HG03460 (cell line): ENCODE data around the gene KCNH6.

Source experiments
- ATAC-seq: cut with Tn5 transposase; IDR thresholded peaks from one replicate; pipeline ENCODE4 v1.9.1; 2021; ENCODE audit not compliant: unreplicated experiment

KCNH6 gene

DNA sequence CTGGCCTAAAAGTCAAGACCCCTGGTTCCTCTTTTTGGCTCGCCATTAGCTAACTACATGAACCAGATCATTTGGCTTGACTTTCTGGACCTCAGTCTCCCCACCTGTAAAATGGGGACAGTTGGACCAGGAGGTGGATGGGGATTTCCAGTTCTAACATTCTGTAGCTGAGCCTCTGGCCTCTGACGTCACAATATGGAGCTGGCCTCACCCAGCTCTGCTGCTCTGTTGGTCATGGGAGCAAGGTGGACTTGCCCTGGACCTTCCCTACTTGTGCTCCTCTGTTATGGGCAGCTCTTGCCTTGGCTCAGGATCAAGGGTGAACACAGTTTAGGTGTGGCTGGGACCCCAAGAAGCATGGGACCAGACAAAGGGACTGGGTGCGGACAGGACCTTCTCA is 16.5 kb upstream of the KCNH6 start:
- ATAC-seq: no peak

DNA sequence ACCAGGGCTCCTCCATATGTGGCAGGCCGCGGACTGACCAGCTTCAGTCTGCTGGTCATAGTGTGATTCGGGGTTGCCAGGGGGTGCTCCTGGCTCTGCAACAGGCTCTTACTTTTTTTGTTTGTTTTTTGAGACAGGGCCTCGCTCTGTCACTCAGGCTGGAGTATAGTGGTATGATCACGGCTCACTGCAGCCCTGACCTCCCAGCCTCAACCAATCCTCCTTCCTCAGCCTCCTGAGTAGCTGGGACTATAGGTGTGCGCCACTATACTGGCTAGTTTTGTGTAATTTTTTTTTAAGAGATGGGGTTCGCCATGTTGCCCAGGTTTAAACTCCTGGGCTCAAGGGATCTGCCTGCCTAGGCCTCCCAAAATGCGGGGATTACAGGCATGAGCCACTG is 11.8 kb upstream of the KCNH6 start:
- no peak for ATAC-seq

GRCh38 chr17:63512388-63512787 is 10.8 kb upstream of the KCNH6 start:
- ATAC-seq: no peak

DNA sequence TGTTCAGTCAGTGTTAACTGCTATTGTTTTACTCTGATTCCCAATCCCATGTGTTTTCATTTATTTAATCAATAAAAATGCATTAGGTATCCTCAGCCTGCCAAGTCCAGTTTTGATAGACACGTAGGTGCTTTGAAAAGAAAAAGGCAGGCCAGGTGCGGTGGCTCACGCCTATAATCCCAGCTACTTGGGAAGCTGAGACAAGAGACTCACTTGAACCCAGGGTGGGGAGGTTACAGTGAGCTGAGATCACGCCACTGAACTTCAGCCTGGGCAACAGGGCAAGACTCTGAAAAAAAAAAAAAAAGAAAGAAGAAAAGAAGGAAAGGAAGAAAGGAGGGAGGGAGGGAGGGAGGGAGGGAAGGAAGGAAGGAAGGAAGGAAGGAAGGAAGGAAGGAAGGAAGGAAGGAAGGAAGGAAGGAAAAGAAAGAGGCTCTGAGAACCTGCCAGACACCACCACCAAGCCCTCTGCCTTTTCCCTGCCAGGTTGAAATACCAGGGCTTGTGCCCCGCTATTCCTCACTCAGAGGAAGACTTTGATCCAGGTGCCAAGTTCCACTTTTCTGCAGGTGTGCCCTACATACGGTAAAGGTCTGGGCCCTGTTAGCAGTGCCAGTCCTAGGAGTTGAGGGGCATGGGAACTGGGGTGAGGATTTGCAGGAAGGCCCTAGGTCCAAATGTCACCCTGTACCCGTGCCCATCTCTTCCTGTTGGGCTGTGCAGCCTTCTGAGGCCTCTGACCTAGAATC is 10.1 kb upstream of the KCNH6 start:
- ATAC-seq: no peak

DNA sequence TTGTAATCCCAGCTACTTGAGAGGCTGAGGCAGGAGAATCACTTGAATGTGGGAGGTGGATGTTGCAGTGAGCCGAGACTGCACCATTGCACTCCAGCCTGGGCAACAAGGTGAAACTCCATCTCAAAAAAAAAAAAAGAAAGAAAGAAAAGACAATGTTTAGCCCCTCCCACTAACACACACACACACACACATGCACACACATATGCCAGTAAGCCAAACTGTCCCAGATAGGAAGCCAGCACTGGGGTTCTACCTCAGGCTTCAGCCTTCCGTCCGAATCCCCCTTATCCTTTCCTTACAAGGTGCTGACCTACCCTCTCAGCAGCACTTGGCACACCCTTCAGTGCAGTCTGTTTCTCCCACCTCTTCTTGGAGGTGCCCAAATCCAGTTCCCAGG is 8.7 kb upstream of the KCNH6 start:
- ATAC-seq: no peak

DNA sequence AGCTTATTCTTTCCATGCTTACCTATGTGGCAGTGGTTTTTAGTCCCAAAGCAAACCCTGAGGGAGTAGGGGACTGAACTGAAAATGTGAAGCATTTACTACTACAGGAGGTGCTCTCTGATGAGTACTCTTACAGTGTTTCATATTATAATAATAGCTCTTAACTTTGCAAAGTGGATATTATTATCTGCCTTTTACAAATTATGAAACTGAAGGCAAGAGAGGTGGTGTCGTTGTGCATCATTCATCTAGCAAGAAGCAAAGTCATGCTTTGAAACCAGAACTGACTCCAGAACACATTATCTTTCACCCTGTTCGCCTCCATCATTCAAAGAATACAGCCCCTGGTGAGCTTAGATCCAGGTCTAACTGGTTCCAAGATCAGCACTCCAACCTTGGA is 8.2 kb upstream of the KCNH6 start:
- ATAC-seq: no peak

DNA sequence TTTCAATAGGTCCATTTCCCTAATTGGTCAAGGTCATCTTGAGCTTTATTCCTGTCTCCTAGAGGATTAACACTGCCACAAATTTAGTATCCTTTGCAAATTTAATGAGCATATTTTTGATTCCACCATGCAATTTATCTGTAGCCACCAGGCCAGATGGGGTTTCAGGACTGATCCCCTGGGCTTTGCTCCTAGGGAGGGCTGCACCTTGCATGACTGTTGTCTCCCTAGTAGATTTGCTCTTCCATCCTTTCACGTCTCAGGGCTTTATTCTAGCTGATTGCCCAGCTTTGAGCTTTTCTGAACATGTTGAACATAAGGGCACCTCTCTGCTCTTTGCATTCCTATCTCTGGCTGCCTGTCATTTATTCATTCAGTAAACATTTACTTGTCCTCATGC is 7.7 kb upstream of the KCNH6 start:
- no peak for ATAC-seq

DNA sequence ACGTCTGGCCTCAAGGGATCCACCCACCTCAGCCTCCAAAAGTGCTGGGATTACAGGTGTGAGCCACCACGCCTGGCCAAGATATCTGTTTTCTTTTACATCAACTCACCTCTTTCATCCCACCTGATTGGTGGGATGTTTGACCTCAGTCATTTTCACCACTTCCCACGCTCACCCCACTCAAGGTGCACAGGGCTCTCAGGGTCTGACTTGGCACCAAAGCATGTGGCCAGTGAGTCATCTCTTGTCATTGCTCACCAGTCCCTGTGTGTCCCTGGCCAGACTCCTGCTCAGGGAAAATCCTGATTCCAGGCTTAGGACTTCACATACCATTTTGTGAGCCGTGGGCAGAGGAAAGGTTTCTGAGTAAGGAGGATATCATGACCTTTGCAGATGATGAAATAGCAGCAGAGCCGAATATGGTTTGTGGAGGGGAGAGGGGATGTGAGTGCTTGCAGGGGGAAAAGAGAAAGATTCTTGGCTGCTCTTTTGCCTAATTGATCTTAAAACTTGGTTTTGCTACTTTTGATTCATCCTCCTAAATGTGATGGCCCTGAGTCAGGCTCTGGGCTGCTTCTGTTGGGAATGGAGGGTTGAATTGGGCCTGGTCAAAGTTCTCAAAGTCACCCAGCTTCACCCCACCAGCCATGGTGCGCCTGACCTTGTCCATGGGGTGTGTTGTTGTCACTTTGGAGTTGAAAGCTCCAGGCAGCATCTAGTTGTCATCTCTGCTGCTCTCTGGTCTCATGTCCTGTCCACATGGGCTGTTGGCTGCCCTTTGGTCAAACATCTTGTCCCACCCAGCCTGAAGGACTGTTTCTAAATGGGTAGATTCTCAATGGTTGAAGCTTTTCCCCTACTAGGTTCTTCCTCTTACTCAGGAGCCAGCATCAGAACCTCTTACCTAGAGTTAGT is 6.0 kb upstream of the KCNH6 start:
- ATAC-seq: no peak

DNA sequence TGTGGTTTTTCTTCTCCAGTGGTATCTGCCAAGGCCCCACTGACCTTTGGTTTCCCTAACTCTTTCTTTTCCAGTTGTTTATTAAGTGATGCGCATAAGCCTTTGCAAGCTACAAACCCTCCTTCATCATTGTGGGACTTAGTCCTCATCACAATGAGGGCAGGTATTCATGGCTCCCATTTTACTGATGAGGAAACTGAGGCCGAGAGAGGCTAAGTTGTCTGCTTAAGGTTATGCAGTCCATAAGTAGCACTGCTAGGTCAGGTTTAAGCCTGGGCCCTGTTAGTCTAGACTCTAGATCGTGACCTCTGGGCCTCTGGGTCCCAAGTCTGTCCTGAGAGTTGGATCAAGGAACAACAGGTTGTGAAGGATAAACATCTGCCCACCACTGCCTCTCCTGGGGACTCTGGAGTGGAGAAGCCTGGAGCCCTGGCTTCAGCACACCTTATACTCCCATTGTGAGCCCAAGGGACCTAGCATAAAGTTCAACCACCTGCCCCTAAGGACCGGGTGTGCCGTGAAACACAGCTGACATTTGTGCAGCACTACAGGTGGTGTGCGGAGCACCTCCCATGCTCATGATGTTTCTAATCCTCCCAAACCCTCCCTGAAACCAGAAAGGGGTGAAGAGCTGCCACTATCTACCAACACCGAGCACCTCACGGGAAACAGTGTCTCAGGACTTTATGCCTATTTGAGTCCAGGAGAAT is 5.2 kb upstream of the KCNH6 start:
- no peak for ATAC-seq

GRCh38 chr17:63519116-63519881 is 3.9 kb upstream of the KCNH6 start:
- no peak for ATAC-seq

- no peak for ATAC-seq
Measured at GRCh38 chr17:63519972-63520882, 2.9 kb upstream of the KCNH6 start.

- ATAC-seq: no peak
Measured at GRCh38 chr17:63524051-63524450, 893 bp downstream of the KCNH6 start.

- ATAC-seq: no peak
Measured at GRCh38 chr17:63525190-63525946, 2.2 kb downstream of the KCNH6 start.

- ATAC-seq: no peak
Measured at GRCh38 chr17:63526861-63527260, 3.7 kb downstream of the KCNH6 start.

DNA sequence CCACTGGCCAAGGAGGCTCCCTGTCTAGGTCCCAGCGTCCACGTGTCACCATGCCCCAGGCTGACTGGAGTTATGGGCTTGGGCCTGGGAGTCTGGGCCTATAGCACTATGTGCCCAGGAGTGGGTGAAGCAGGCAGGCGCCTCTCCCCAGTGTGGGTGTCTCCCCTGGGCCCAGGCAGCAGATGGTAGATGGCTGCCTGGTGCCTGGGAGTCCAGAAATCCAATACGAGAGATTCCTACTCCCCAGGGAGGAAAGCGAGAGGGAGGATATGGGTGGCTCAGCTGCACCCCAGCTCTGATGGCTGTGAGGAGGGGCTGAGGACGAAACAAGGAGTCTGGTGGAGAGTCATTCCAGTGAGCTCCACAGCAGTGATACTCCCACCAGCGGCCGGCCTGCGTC is 5.0 kb downstream of the KCNH6 start:
- no peak for ATAC-seq

DNA sequence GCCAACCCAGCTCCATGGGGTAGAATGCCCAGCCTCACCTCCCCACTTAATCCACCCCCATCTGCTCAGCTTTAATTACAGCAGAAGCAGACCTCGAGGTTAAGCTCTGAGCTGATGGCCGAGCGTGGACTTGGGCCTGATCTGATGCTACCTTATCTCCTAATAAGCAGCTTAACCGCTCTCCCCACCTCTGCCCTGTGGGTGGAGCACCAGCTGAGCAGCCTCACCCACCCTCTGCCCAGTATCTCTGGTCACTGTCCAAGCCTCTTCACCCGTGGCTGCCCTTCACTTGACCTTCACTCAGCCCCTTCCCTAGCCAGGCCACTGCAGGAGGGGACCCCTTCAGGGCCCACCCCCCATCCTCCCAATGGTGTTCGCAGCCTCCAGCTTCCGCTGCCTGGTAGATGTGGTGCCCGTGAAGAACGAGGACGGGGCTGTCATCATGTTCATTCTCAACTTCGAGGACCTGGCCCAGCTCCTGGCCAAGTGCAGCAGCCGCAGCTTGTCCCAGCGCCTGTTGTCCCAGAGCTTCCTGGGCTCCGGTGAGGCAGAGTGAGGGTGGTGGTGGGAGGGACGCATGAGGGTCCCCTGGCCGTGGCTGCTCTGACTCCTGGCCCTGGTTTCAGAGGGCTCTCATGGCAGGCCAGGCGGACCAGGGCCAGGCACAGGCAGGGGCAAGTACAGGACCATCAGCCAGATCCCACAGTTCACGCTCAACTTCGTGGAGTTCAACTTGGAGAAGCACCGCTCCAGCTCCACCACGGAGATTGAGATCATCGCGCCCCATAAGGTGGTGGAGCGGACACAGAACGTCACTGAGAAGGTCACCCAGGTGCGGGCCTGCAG is 6.8 kb downstream of the KCNH6 start:
- ATAC-seq: no peak

DNA sequence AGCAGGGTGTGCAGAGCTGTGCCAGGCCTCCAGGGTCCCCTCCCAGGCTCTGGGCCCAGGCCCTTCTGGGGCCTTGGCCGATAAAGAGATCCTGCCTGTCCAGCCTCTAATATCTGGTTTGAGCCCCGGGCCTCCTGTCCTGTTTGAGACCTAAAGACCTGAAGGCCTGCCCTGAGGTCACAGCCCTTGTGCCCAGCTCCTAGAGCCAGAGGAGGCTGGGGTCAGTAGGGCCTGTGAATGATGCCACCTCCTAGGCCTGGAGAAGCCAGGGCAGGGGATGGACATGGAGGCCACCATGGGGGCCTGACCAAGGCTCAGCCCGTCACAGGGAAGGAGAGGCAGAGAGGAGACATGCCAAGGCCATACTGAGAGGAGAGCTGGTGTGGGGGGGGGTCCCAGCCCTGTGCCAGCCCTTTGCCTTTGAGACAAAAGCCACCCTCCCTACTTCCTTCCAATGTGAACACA is 7.4 kb downstream of the KCNH6 start:
- no peak for ATAC-seq
